HG02973 (cell line): ENCODE measurements around the gene MPP1.
"Not testable (repeated sequence)": the region's sequence is repeated elsewhere in the genome, so short reads cannot be mapped to it uniquely, and the experiment has no call there.

Experiments
- ATAC-seq: cut with Tn5 transposase; IDR thresholded peaks from one replicate; pipeline ENCODE4 v1.9.1; 2021; ENCODE audit warnings: moderate library complexity; ENCODE audit not compliant: unreplicated experiment

Gene MPP1

GRCh38 chrX:154804957-154805695 is at the start of gene MPP1:
TSS of gene MPP1 (minus strand) at chrX:154805485. CDS start at chrX:154805373, 112 bp downstream.
- peak; percentile 88 for ATAC-seq

- no peak for ATAC-seq
These were observed 45.8 kb upstream of the MPP1 start for GRCh38 chrX:154850957-154851611.

DNA sequence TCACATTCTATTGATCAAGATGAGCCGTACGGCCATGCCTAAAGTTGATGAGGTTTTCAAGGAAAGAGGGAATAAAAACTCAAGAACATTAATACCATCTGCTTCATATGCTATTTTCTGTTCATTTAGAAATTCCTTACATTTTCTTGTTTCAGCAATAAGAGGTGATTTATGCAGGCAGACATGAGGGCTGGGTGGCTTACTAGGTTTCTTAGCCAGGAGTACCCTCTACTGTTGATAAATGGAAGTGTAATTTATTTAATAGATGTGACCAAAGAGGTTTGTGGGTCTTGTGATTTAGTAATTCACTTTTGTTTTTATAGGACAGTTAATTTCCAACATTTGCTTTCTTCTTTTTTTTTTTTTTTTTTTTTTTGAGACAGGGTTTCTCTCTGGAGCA is 35.6 kb upstream of the MPP1 start:
- no peak for ATAC-seq

GRCh38 chrX:154836163-154836562 is 30.9 kb upstream of the MPP1 start:
- no peak for ATAC-seq

DNA sequence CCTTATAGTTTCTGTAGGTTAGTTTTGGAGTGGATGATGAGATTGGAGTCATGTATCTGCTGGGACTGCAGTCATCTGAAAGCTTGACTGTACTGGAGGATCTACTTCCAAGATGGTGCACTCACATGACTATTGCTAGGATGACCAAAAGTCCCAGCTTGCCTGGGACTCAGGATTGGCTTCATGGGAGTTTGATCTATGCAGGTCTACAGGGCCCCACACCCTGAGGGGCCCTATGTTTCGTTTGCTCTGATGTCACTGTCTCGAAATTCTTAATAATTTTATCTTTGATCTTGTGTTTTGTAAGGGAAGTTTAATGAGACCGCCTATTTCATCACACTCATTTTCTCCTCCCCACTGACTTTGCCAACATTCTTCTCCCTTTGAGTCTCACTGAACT is 29.3 kb upstream of the MPP1 start, which contains the start of gene SMIM9:
SMIM9 (minus strand) TSS at position 101 of the 400 bp plus-strand sequence. CDS start 3,806 bp downstream, outside the sequence.
- no peak for ATAC-seq

GRCh38 chrX:154833746-154834274 is 28.5 kb upstream of the MPP1 start:
- ATAC-seq = no peak

- ATAC-seq = no peak
These were observed 24.7 kb upstream of the MPP1 start for GRCh38 chrX:154829926-154830442.

DNA sequence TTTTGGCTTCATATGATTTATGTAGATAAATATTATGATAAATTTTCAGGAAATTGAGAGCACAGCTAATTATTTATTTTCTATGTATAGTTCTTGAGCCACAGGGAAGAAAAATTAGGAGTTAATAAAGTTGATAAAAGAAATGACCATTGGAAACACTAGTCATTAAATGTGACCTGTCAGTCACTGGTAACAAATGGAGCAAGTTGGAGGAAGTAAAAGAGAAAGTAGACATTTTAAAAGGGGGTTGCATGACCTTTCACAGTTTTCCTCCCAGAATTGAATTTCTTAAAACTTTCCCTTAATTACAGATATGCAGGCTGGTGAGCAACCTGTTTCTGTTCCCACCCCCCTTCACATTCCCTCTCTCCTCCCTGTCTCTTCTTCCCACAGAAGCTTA is 23.8 kb upstream of the MPP1 start:
- ATAC-seq = no peak

- ATAC-seq = no peak
These were observed 22.7 kb upstream of the MPP1 start for GRCh38 chrX:154828016-154828408.

- ATAC-seq = peak; percentile 96
These were observed 22.1 kb upstream of the MPP1 start for GRCh38 chrX:154827194-154828015.

GRCh38 chrX:154825586-154825985 is 20.3 kb upstream of the MPP1 start:
- ATAC-seq = not testable (repeated sequence)

GRCh38 chrX:154824638-154825037 is 19.4 kb upstream of the MPP1 start:
- ATAC-seq = no peak

DNA sequence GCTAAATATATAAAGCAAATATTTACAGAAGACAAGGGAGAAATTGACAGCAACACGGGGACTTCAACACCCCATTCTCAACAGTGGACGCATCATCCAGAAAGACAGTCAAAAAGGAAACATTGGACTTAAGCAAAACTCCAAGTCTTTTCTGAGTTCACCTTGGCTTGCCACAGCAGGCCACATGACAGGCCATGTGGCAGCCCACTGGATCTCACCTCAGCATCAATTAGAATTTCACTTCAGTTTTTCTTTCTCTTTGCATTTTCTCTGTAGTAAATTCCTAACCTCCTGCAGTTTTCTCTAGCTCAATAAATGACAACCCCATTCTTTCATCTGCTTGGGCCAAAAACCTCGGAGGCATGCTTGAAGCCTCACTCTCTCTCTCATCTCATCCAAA is 16.7 kb upstream of the MPP1 start:
- no peak for ATAC-seq

DNA sequence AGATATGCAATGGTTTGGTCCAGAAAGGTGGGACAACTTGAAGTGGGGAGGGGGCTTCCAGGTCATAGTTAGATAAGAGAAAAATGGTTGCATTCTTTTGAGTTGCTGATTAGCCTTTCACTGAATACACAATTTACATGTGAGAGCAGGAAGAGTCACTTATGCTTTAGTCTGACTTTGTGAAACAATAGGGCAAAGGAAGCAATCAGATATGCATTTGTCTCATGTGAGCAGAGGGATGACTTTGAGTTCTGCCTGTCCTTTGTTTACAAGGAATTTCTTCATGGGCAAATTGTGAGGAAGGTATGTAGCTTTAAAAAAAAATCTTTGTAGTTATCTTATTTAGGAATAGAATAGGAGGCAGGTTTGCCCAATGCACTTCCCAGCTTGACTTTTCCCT is 16.2 kb upstream of the MPP1 start:
- no peak for ATAC-seq

DNA sequence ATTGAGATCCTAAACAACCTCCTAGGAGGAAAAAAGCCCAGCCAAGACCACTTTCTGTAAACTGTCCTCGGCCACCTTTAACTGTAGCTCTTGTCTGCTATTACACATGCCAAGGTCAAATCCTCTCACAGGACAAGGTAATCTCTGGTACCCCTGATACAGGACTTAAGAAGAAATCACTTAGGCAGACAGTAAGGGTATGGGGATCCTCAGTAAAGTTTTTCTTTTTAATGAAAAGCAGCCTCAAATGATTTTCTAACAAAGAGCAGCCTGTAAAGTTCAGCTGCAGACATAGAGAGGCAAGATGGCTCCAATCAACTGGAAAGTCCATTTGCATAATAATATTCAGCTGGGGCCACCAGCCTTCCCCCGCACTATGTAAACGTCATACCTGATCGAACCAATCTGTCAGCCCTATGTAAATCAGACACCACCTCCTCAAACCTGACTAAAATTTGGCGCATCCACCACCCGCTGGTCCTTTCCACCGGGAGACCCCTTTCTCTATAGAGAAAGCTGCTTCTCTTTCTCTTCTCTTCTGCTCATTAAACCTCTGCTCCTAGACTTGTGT is 14.6 kb upstream of the MPP1 start:
- ATAC-seq = no peak

GRCh38 chrX:154818916-154819770 is 13.9 kb upstream of the MPP1 start:
- ATAC-seq = no peak

DNA sequence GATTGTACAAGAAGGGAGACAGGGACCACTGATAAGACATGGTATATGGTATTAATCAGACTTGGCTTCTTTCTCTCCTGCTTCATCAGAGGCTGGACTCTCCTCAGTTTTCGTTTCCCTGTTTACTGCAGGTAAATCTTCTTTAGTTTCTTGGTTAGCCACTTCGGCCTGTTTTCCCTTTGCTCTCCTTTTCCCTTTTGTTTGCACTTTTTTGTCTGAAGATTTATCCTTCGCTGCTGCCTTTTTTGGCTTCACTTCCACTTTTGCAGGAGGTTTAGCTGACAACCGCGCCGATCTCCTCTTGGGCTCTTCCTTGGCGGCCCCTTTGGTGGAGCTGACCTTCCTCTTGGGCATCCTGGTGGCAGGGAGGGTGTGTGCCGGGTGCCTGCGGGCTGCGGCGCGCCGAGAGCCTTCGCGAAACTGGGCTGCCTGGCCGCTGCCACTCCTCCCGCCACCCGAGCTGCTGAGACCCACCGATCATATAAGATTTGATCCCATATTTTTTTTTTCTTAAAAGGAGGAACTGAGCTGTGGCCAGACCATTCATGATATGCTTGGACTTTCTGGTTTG is 11.8 kb upstream of the MPP1 start:
- ATAC-seq = not testable (repeated sequence)

DNA sequence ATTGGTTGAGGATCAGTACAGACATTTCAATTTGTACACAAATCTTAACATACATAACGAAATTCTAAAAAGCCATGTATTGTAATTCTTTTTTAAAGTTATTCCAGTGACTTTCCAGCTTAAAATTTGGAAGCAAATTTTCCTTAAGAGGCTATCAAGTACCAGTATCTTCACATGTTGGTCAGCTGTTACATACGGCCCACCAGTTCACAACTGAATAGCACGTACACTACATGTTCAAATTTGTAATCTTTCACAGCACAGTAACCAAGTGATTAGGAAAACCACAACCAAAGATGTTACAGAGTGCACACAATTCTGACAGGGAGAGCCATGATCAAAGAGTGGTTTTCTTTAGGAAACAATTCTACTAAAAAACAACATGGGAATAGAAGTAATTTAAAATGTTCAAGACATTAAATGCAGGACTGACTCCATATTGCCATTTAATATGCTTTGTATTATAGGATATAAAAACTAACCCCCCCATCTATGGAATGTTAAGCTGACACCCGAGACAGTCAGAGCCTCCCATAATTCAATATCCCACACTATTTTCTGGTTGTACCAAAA is 11.1 kb upstream of the MPP1 start:
- ATAC-seq = not testable (repeated sequence)

GRCh38 chrX:154815274-154815818 is 10.1 kb upstream of the MPP1 start:
- no peak for ATAC-seq
